Right lobe of liver (tissue), 4 donors: Measurements from ENCODE around the gene CKMT1A.
"Not testable (repeated sequence)": the region's sequence is repeated elsewhere in the genome, so short reads cannot be mapped to it uniquely, and the experiment has no call there.

Experiments used
- POLR2A ChIP-seq: fragments of 450-650 bp; IDR thresholded peaks from one replicate; pipeline ENCODE4 v1.6.1; 2017; ENCODE audit warnings: antibody characterized with exemption, mild to moderate bottlenecking
- TF ChIP-seq, protein P1 (sequence below), 4 donors: fragments of 200-600 bp in 3 of 4; fragments of 450-650 bp in 1 of 4; IDR thresholded peaks; one replicate each; pipeline versions ENCODE4 v1.5.1 to v1.8.0; 2016 to 2022; ENCODE audit warnings: antibody characterized with exemption in 4 of 4, mild to moderate bottlenecking in 2 of 4
- donor health status: DM: no; HTN: no; CAD: no.
- donor health status: DM: no; HTN: no; CAD: no.
- donor health status: DM: no; HTN: yes; CAD: no.

DNA sequence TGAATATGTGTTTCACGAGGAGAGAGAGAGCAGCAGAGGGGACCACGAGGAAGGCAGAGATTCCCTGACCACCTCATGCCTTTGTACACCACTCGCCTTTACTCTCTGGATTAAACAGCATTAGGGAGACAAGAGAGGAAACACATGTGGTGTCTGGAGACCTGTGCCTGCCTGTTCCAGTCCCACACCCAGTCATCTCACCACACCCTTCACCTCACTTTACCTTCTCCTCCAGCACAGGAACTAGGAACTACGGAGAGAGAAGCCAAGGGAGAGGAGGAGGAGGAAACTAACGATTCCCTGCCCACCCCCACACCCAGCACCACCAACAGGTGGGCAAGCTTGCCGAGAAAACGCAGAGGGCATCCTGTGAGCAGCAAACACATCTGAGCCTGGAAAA, 980 bp upstream of the CKMT1A start:
- not testable (repeated sequence) for TF ChIP-seq POLR2A
- TF ChIP-seq, protein P1, sequence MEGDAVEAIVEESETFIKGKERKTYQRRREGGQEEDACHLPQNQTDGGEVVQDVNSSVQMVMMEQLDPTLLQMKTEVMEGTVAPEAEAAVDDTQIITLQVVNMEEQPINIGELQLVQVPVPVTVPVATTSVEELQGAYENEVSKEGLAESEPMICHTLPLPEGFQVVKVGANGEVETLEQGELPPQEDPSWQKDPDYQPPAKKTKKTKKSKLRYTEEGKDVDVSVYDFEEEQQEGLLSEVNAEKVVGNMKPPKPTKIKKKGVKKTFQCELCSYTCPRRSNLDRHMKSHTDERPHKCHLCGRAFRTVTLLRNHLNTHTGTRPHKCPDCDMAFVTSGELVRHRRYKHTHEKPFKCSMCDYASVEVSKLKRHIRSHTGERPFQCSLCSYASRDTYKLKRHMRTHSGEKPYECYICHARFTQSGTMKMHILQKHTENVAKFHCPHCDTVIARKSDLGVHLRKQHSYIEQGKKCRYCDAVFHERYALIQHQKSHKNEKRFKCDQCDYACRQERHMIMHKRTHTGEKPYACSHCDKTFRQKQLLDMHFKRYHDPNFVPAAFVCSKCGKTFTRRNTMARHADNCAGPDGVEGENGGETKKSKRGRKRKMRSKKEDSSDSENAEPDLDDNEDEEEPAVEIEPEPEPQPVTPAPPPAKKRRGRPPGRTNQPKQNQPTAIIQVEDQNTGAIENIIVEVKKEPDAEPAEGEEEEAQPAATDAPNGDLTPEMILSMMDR (IDR thresholded peaks at IDR 0.05), result not testable (repeated sequence)
